CD14-positive monocyte (primary cell): ENCODE data around the gene ABCA4. TPM values are rescaled to one million over a fixed set of nuclear protein-coding genes. Genes with fewer than 3 reads are reported as not detected.

ENCODE experiments used
- DNase-seq, 3 donors: peaks; one replicate each; pipeline ENCODE4 v3.0.0-alpha.2; 2011 to 2022
- H2AFZ ChIP-seq: 2 replicates; pipeline ENCODE4 v1.6.0; 2012; ENCODE audit warnings: mild to moderate bottlenecking, low read depth, low read length, inconsistent platforms; ENCODE audit not compliant: insufficient read depth, poor library complexity, severe bottlenecking
- H3K27ac ChIP-seq, 2 donors: 1 replicate in 1 of 2; 2 replicates in 1 of 2; pipeline ENCODE4 v1.5.1; 2012 to 2013; ENCODE audit warnings: low read length in 2 of 2, control low read depth in 1 of 2, inconsistent platforms in 1 of 2, low read depth in 1 of 2, mild to moderate bottlenecking in 1 of 2
- H3K27me3 ChIP-seq, 2 donors: one replicate each; pipeline versions ENCODE4 v1.6.0 to v1.6.1; 2011 to 2013; ENCODE audit warnings: low read length in 2 of 2; ENCODE audit not compliant: control insufficient read depth in 2 of 2, insufficient read depth in 2 of 2
- H3K36me3 ChIP-seq, 2 donors: replicated peaks in 1 of 2; 1 replicate in 1 of 2; 2 replicates in 1 of 2; pipeline versions ENCODE4 v1.5.1 to v1.6.1; 2012 to 2013; ENCODE audit warnings: low read length in 2 of 2, control low read depth in 1 of 2, inconsistent platforms in 1 of 2, mild to moderate bottlenecking in 1 of 2; ENCODE audit not compliant: insufficient read depth in 2 of 2, control insufficient read depth in 1 of 2
- H3K4me1 ChIP-seq, 2 donors: 1 replicate in 1 of 2; 2 replicates in 1 of 2; pipeline versions ENCODE4 v1.5.1 to v1.6.1; 2012 to 2013; ENCODE audit warnings: low read length in 2 of 2, control low read depth in 1 of 2, inconsistent platforms in 1 of 2, mild to moderate bottlenecking in 1 of 2, moderate library complexity in 1 of 2; ENCODE audit not compliant: insufficient read depth in 2 of 2, control insufficient read depth in 1 of 2
- H3K4me2 ChIP-seq: replicated peaks from 2 replicates; pipeline ENCODE3; 2012; ENCODE audit warnings: low read length, moderate library complexity, mild to moderate bottlenecking; ENCODE audit not compliant: poor library complexity, severe bottlenecking; ENCODE audit errors: extremely low read depth
- H3K4me3 ChIP-seq, 3 experiments: fragments of 200-600 bp in 1 of 3; sonication (generic) in 1 of 3; replicated peaks in 1 of 3; 1 replicate in 2 of 3; 2 replicates in 1 of 3; pipeline ENCODE4 v1.5.1; 2011 to 2013; ENCODE audit warnings: low read length in 3 of 3, mild to moderate bottlenecking in 3 of 3, control low read depth in 2 of 3, low read depth in 2 of 3, inconsistent platforms in 1 of 3, moderate library complexity in 1 of 3
- H3K79me2 ChIP-seq: 2 replicates; pipeline ENCODE4 v1.6.0; 2012; ENCODE audit warnings: mild to moderate bottlenecking, control low read depth, inconsistent platforms, low read length, moderate library complexity; ENCODE audit not compliant: insufficient read depth
- H3K9ac ChIP-seq: 2 replicates; pipeline ENCODE4 v1.6.0; 2017; ENCODE audit warnings: low read length, mild to moderate bottlenecking; ENCODE audit not compliant: insufficient read depth, poor library complexity, severe bottlenecking
- H3K9me3 ChIP-seq, 2 donors: replicated peaks in 1 of 2; 1 replicate in 1 of 2; 2 replicates in 1 of 2; pipeline versions ENCODE4 v1.5.1 to v1.6.1; 2012 to 2013; ENCODE audit warnings: low read length in 2 of 2, control low read depth in 1 of 2; ENCODE audit not compliant: control insufficient read depth in 1 of 2, insufficient read depth in 1 of 2
- H4K20me1 ChIP-seq: 2 replicates; pipeline ENCODE4 v1.6.0; 2012; ENCODE audit warnings: mild to moderate bottlenecking, low read length, control low read depth, moderate library complexity; ENCODE audit not compliant: insufficient read depth
- H3K27ac Mint-ChIP-seq, 7 donors: one replicate each; pipeline ENCODE4 v1.8.0; 2020; ENCODE audit warnings: mild to moderate bottlenecking in 7 of 7, mixed read lengths in 7 of 7, moderate library complexity in 6 of 7, inconsistent platforms in 2 of 7
- H3K27me3 Mint-ChIP-seq, 3 donors: one replicate each; pipeline ENCODE4 v1.8.0; 2021 to 2022; ENCODE audit warnings: low read depth in 3 of 3, mild to moderate bottlenecking in 3 of 3, mixed read lengths in 3 of 3, moderate library complexity in 3 of 3, inconsistent platforms in 1 of 3
- H3K36me3 Mint-ChIP-seq, 2 donors: one replicate each; pipeline ENCODE4 v1.8.0; 2020; ENCODE audit warnings: mixed read lengths in 2 of 2, inconsistent platforms in 1 of 2, mild to moderate bottlenecking in 1 of 2
- H3K4me1 Mint-ChIP-seq: one replicate; pipeline ENCODE4 v1.8.0; 2020; ENCODE audit warnings: mild to moderate bottlenecking, mixed read lengths
- H3K4me3 Mint-ChIP-seq, 2 donors: one replicate each; pipeline ENCODE4 v1.8.0; 2020; ENCODE audit warnings: mild to moderate bottlenecking in 2 of 2, mixed read lengths in 2 of 2, moderate library complexity in 1 of 2
- H3K9me3 Mint-ChIP-seq, 7 donors: one replicate each; pipeline ENCODE4 v1.8.0; 2020 to 2022; ENCODE audit warnings: mixed read lengths in 7 of 7, mild to moderate bottlenecking in 6 of 7, moderate library complexity in 6 of 7, inconsistent platforms in 2 of 7
- CTCF ChIP-seq: fragments of 200-600 bp; IDR thresholded peaks from one replicate; pipeline ENCODE4 v1.8.0; 2022; ENCODE audit warnings: antibody characterized with exemption, mild to moderate bottlenecking
- WGBS: methylation state at CpG from one replicate; pipeline ENCODE4 v1.1.5; 2013; ENCODE audit warnings: missing lambda C conversion rate; ENCODE audit not compliant: insufficient coverage; 5-methylcytosine and 5-hydroxymethylcytosine counted together
- intact Hi-C, 2 donors: fragments of 100-400 bp; cut with micrococcal nuclease; formaldehyde crosslinking; loops; one replicate each; pipeline versions ENCODE4 v1.15.0 to v1.15.1; 2023
- polyA plus RNA-seq, 3 donors: library from polyadenylated mRNA; depleted of rRNA in 1 of 3; unstranded in 2 of 3; stranded (reverse) in 1 of 3; fragments of 300-500 nt in 2 of 3; fragments of >200 nt in 1 of 3; fragmentation: Illumina TruSeq in 2 of 3; gene quantifications; 1 replicate in 2 of 3; 2 replicates in 1 of 3; pipeline ENCODE4 v1.2.3, GENCODE V29; 2012 to 2021

Gene ABCA4
- polyA plus RNA-seq, 3 donors: not detected

- Mint-ChIP-seq H3K36me3 (no peaks in the 10 kb centered on the region), H3K27me3 (peaks cover 18 to 37% (median 18%) of the 10 kb centered on the region in 3 donors), H3K4me3 (no peak overlapping the region), H3K4me1 (no peaks in the 10 kb centered on the region), H3K9me3 (no peaks in the 10 kb centered on the region), H3K27ac (no peak overlapping the region)
- H3K36me3 ChIP-seq: no peaks in the 10 kb centered on the region
- no peaks in the 10 kb centered on the region for H3K9me3 ChIP-seq
- no peak overlapping the region for H3K4me3 ChIP-seq
- peaks cover 11 to 19% of the 10 kb centered on the region in 2 donors for H3K27me3 ChIP-seq
- H3K4me2 ChIP-seq: no peak overlapping the region
- no peaks in the 10 kb centered on the region for H3K79me2 ChIP-seq
- H4K20me1 ChIP-seq: no peaks in the 10 kb centered on the region
- no peak for DNase-seq
- H3K27ac ChIP-seq: no peak overlapping the region
- H3K9ac ChIP-seq: no peak overlapping the region
- intact Hi-C loops: loop anchor here in 1 of 2 donors (5.0 kb wide), 1 partner anchor 407 kb away; no protein-coding TSS in a partner anchor
- H2AFZ ChIP-seq: no peak overlapping the region
- H3K4me1 ChIP-seq: no peaks in the 10 kb centered on the region
- no peak for TF ChIP-seq CTCF
- 100% methylated on average over 3 of the region's 5 CpGs for WGBS
Measured at GRCh38 chr1:94055459-94056122, 65.4 kb downstream of the ABCA4 start.

- TF ChIP-seq CTCF: no peak
- DNase-seq: no peak
- peaks cover 2 to 3% of the 10 kb centered on the region in 2 donors for H3K4me1 ChIP-seq
- Mint-ChIP-seq H3K9me3 (no peaks in the 10 kb centered on the region), H3K27ac (no peak overlapping the region), H3K27me3 (peaks cover 12 to 30% (median 21%) of the 10 kb centered on the region in 3 donors), H3K4me1 (peaks cover 2% of the 10 kb centered on the region), H3K4me3 (no peak overlapping the region), H3K36me3 (no peaks in the 10 kb centered on the region)
- no peaks in the 10 kb centered on the region for H3K36me3 ChIP-seq
- no peak overlapping the region for H3K27ac ChIP-seq
- H2AFZ ChIP-seq: no peak overlapping the region
- no peaks in the 10 kb centered on the region for H4K20me1 ChIP-seq
- intact Hi-C loops: no loop called here
- no peak overlapping the region for H3K4me3 ChIP-seq
- H3K27me3 ChIP-seq: peaks cover under 1 to 9% of the 10 kb centered on the region in 2 donors
- H3K79me2 ChIP-seq: no peaks in the 10 kb centered on the region
- no peaks in the 10 kb centered on the region for H3K9me3 ChIP-seq
- no peak overlapping the region for H3K9ac ChIP-seq
- WGBS: no CpG with 5 or more reads among the region's 1 CpG
- H3K4me2 ChIP-seq: no peak overlapping the region
Measured at GRCh38 chr1:94050675-94051074, 70.3 kb downstream of the ABCA4 start.
